ENCODE data around the gene KIAA1217. TPM values are rescaled to one million over a fixed set of nuclear protein-coding genes. Genes with fewer than 3 reads are reported as not detected.
A peak's percentile ranks its signal among the peaks of the same experiment; 100 is the strongest.

The KIAA1217 gene
- total and polyA plus RNA-seq, 3 experiments from 2014 or later: 0.20 TPM; not detected in 2

DNA sequence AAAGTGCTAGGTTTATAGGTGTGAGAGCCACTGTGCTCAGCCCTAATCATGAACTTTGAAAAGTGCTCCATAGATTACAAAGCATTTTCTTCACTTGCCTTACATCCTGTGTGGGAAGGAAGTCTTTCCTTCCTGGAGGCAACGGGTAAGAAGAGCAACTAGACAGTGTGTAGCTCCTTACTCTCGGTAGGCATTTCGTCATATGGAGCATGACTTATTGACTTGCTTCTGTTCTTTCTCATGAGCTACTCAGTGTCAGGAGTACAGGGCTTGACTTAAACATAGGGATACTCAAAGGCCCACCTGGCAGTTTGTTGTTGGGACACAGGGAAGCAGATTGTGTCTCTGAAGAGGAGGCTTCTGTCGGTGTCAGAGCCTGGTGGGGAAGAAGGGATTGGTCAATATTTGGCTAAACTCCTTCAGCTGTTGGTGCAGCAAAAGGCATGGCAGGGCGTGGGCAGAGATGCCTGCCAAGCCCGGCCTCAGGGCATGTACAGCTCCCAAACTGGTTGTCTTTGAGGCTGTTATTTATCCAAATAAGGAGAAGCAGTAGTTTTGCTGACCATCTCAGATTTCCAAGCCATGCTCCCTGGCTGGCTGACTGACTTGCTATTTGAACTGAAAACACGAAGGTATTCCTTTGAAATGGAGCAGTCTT lies 248.9 kb downstream of the KIAA1217 start:
- H3K27me3 ChIP-seq (ENCODE audit: insufficient read depth, low read length, poor library complexity, severe bottlenecking): peaks cover 3% of the 10 kb centered on the region
- Mint-ChIP-seq H3K36me3 (no peaks in the 10 kb centered on the region), H3K9me3 (no peaks in the 10 kb centered on the region), H3K27me3 (peaks cover 15 to 37% of the 10 kb centered on the region in 2 donors), H3K4me1 (no peaks in the 10 kb centered on the region), H3K4me3 (no peak overlapping the region), H3K27ac (no peak overlapping the region)
- ChIA-PET POLR2A (no interaction called here), CTCF (no interaction called here)
- H3K27ac ChIP-seq (ENCODE audit: low read depth, low read length): no peak overlapping the region
- no peak overlapping the region for H3K4me3 ChIP-seq (ENCODE audit: low read length)
- H3K36me3 ChIP-seq (ENCODE audit: insufficient read depth, low read length): no peaks in the 10 kb centered on the region
- H3K4me1 ChIP-seq (ENCODE audit: insufficient read depth, low read length): no peaks in the 10 kb centered on the region
- no peaks in the 10 kb centered on the region for H3K9me3 ChIP-seq (ENCODE audit: low read length)
- no peak for DNase-seq

DNA sequence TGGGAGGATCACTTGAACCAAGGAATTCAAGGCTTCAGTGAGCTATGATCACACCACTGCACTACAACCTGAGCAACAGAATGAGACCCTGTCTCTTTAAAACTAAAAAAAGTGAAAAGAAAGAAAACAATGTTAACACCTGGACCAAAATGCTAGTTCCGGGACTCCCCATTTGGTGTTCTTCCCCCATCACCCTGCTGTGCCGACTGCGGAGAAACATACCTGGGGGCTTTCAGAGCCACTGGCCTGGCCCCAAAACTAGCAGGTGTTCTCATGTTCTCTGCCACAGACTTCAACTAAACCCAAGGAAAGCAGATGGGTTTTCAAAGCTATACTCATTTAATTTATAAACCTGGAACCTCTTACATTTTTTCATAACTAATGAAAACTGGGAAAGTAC lies 250.9 kb downstream of the KIAA1217 start:
- no peak for DNase-seq
- Mint-ChIP-seq H3K9me3 (no peaks in the 10 kb centered on the region), H3K27me3 (peaks cover 14 to 28% of the 10 kb centered on the region in 2 donors), H3K27ac (no peak overlapping the region), H3K36me3 (no peaks in the 10 kb centered on the region), H3K4me3 (no peak overlapping the region), H3K4me1 (peaks cover 9 to 13% (median 11%) of the 10 kb centered on the region in 3 donors)
- H3K4me3 ChIP-seq (ENCODE audit: low read length): no peak overlapping the region
- POLR2A ChIA-PET: no interaction called here
- no peaks in the 10 kb centered on the region for H3K4me1 ChIP-seq (ENCODE audit: insufficient read depth, low read length)
- H3K36me3 ChIP-seq (ENCODE audit: insufficient read depth, low read length): no peaks in the 10 kb centered on the region
- no peaks in the 10 kb centered on the region for H3K27me3 ChIP-seq (ENCODE audit: insufficient read depth, low read length, poor library complexity, severe bottlenecking)
- no peak overlapping the region for H3K27ac ChIP-seq (ENCODE audit: low read depth, low read length)
- CTCF ChIA-PET: no interaction called here
- H3K9me3 ChIP-seq (ENCODE audit: low read length): no peaks in the 10 kb centered on the region

DNA sequence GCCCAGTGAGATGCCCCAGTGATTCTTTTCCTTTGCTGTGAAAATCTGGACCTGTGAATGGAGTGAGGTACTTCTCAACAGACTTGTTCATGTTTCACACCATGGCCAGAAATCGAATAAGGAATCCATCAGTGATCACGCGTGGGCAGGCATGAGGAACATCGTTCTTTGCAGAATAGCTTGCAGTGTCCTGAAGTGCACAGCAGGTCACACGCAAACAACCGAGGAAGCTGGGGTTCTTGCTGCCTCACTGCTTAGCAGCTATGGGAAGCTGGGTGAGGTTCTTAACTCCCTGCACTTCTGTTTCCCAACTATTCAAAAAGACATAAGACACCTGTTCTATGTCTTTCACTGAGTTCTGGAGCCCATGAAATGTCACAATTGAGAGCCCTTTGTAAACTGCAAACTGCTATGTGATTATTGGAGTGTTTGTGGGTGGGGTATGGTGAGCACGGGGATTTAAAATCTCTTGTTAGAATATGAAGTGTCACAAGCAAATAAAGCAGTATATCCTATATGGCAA lies 253.4 kb downstream of the KIAA1217 start:
- no peaks in the 10 kb centered on the region for H3K4me1 ChIP-seq (ENCODE audit: insufficient read depth, low read length)
- CTCF ChIA-PET: no interaction called here
- peaks cover 12 to 24% (median 23%) of the 10 kb centered on the region in 3 donors for H3K4me1 Mint-ChIP-seq
- H3K36me3 Mint-ChIP-seq: no peaks in the 10 kb centered on the region
- POLR2A ChIA-PET: no interaction called here
- no peaks in the 10 kb centered on the region for H3K9me3 Mint-ChIP-seq
- H3K36me3 ChIP-seq (ENCODE audit: insufficient read depth, low read length): no peaks in the 10 kb centered on the region
- H3K27me3 Mint-ChIP-seq: peaks cover 11 to 14% of the 10 kb centered on the region in 2 donors
- no peak overlapping the region for H3K4me3 ChIP-seq (ENCODE audit: low read length)
- H3K27ac ChIP-seq (ENCODE audit: low read depth, low read length): no peak overlapping the region
- DNase-seq: no peak
- no peaks in the 10 kb centered on the region for H3K9me3 ChIP-seq (ENCODE audit: low read length)
- no peak overlapping the region for H3K4me3 Mint-ChIP-seq
- H3K27me3 ChIP-seq (ENCODE audit: insufficient read depth, low read length, poor library complexity, severe bottlenecking): no peaks in the 10 kb centered on the region
- peak overlapping the region in 2 of 8 donors; percentile 14 to 34 for H3K27ac Mint-ChIP-seq

- DNase-seq: no peak
- Mint-ChIP-seq H3K4me1 (peaks cover 12 to 24% (median 23%) of the 10 kb centered on the region in 3 donors), H3K36me3 (no peaks in the 10 kb centered on the region), H3K27ac (peak overlapping the region in 2 of 8 donors; percentile 14 to 34), H3K4me3 (peak overlapping the region in 1 of 7 donors; percentile 13), H3K9me3 (no peaks in the 10 kb centered on the region), H3K27me3 (peaks cover 11 to 14% of the 10 kb centered on the region in 2 donors)
- Histone ChIP-seq H3K27me3 (ENCODE audit: insufficient read depth, low read length, poor library complexity, severe bottlenecking) (no peaks in the 10 kb centered on the region), H3K4me3 (ENCODE audit: low read length) (no peak overlapping the region), H3K9me3 (ENCODE audit: low read length) (no peaks in the 10 kb centered on the region), H3K4me1 (ENCODE audit: insufficient read depth, low read length) (no peaks in the 10 kb centered on the region), H3K27ac (ENCODE audit: low read depth, low read length) (no peak overlapping the region), H3K36me3 (ENCODE audit: insufficient read depth, low read length) (no peaks in the 10 kb centered on the region)
- ChIA-PET POLR2A (no interaction called here), CTCF (no interaction called here)
Observed at GRCh38 chr10:24462889-24463552, 254.1 kb downstream of the KIAA1217 start.

- DNase-seq: peak in 1 of 5 donors; percentile 13
- peak overlapping the region; percentile 21 to 84 (median 78) for H3K4me3 Mint-ChIP-seq
Observed at GRCh38 chr10:24463611-24464426, 254.9 kb downstream of the KIAA1217 start.

GRCh38 chr10:24465124-24465874 lies 256.4 kb downstream of the KIAA1217 start:
- H3K27ac Mint-ChIP-seq: peak overlapping the region in 2 of 8 donors; percentile 14 to 73
- H3K4me1 Mint-ChIP-seq: peaks cover 12 to 24% (median 23%) of the 10 kb centered on the region in 3 donors
- DNase-seq: no peak
- no peak overlapping the region for H3K27ac ChIP-seq (ENCODE audit: low read depth, low read length)
- H3K4me3 Mint-ChIP-seq: no peak overlapping the region
- H3K36me3 Mint-ChIP-seq: no peaks in the 10 kb centered on the region
- H3K27me3 Mint-ChIP-seq: peaks cover 3 to 12% of the 10 kb centered on the region in 2 donors
- CTCF ChIA-PET: no interaction called here
- H3K36me3 ChIP-seq (ENCODE audit: insufficient read depth, low read length): no peaks in the 10 kb centered on the region
- no peaks in the 10 kb centered on the region for H3K9me3 Mint-ChIP-seq
- POLR2A ChIA-PET: no interaction called here
- H3K4me1 ChIP-seq (ENCODE audit: insufficient read depth, low read length): no peaks in the 10 kb centered on the region
- H3K9me3 ChIP-seq (ENCODE audit: low read length): no peaks in the 10 kb centered on the region
- H3K27me3 ChIP-seq (ENCODE audit: insufficient read depth, low read length, poor library complexity, severe bottlenecking): no peaks in the 10 kb centered on the region
- no peak overlapping the region for H3K4me3 ChIP-seq (ENCODE audit: low read length)

More at GRCh38 chr10:24463611-24464426, 254.9 kb downstream of the KIAA1217 start:
- Mint-ChIP-seq H3K36me3 (no peaks in the 10 kb centered on the region), H3K9me3 (no peaks in the 10 kb centered on the region), H3K27me3 (peaks cover 8 to 11% of the 10 kb centered on the region in 2 donors), H3K4me1 (peaks cover 12 to 24% (median 23%) of the 10 kb centered on the region in 3 donors), H3K27ac (peak overlapping the region in 7 of 8 donors; percentile 29 to 88 (median 69))
- H3K4me1 ChIP-seq (ENCODE audit: insufficient read depth, low read length): no peaks in the 10 kb centered on the region
- no peaks in the 10 kb centered on the region for H3K9me3 ChIP-seq (ENCODE audit: low read length)
- peak overlapping the region; percentile 19 for H3K4me3 ChIP-seq (ENCODE audit: low read length)
- H3K36me3 ChIP-seq (ENCODE audit: insufficient read depth, low read length): no peaks in the 10 kb centered on the region
- no peaks in the 10 kb centered on the region for H3K27me3 ChIP-seq (ENCODE audit: insufficient read depth, low read length, poor library complexity, severe bottlenecking)
- H3K27ac ChIP-seq (ENCODE audit: low read depth, low read length): no peak overlapping the region
- ChIA-PET CTCF (no interaction called here), POLR2A (no interaction called here)

DNA sequence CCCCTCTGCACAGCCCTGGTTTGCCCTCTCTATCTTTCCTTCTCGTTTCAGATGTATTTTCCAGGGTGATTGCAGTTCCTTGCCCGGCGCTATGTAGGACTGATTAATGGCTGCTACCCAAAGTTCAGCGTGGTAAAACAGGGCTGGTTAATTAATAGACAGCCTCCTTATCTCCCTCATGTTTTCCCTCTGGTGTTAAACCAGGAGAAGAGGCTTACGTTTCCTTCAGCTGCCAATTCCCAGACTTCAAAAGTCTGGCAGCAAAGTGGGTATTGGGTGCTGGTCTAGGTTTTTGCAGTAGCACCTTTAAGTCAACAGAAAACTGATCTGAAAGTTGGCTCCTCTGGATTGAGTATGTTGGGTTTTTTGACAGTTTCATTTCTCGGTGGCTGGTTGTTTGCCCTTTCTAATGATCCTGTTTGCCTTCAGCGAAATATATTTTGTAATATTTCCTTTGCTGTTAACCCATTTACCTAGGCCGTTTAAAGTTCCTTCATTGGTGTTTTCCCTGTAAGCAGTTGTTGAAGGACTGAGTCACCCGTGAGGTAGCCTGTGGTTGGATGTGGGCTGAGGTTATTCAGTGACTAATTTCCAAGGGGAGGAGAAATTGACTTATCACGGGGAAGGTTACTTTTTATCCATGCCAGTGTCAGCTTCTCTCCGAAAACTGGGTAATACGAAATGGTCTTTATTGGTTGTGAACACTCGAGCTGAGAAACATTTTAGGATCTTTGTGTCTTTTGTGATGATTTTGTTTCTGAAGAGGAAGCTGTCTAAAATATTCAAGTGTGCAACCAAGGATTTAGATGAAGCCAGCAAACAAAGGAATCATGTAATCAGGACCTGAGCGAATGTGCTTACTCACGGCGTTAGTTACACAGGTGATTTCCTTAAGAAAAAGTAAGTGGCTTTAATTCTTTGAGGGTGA lies 257.2 kb downstream of the KIAA1217 start:
- no peaks in the 10 kb centered on the region for H3K27me3 ChIP-seq (ENCODE audit: insufficient read depth, low read length, poor library complexity, severe bottlenecking)
- Mint-ChIP-seq H3K36me3 (no peaks in the 10 kb centered on the region), H3K27me3 (peaks cover 2 to 9% of the 10 kb centered on the region in 2 donors), H3K4me3 (peak overlapping the region in 5 of 7 donors; percentile 2 to 69 (median 38)), H3K27ac (peak overlapping the region in 6 of 8 donors; percentile 6 to 73 (median 43)), H3K4me1 (peaks cover 12 to 24% (median 23%) of the 10 kb centered on the region in 3 donors), H3K9me3 (no peaks in the 10 kb centered on the region)
- CTCF ChIA-PET: no interaction called here
- H3K4me3 ChIP-seq (ENCODE audit: low read length): no peak overlapping the region
- H3K36me3 ChIP-seq (ENCODE audit: insufficient read depth, low read length): no peaks in the 10 kb centered on the region
- no peaks in the 10 kb centered on the region for H3K4me1 ChIP-seq (ENCODE audit: insufficient read depth, low read length)
- H3K9me3 ChIP-seq (ENCODE audit: low read length): no peaks in the 10 kb centered on the region
- POLR2A ChIA-PET: no interaction called here
- no peak for DNase-seq
- H3K27ac ChIP-seq (ENCODE audit: low read depth, low read length): no peak overlapping the region
